HG02763 (cell line): Measurements from ENCODE around the gene SMIM29.
"Not testable (repeated sequence)": the region's sequence is repeated elsewhere in the genome, so short reads cannot be mapped to it uniquely, and the experiment has no call there.

Source experiments
- ATAC-seq: cut with Tn5 transposase; IDR thresholded peaks from one replicate; pipeline ENCODE4 v1.9.1; 2021; ENCODE audit warnings: mild to moderate bottlenecking, moderate library complexity; ENCODE audit not compliant: unreplicated experiment

SMIM29 gene

DNA sequence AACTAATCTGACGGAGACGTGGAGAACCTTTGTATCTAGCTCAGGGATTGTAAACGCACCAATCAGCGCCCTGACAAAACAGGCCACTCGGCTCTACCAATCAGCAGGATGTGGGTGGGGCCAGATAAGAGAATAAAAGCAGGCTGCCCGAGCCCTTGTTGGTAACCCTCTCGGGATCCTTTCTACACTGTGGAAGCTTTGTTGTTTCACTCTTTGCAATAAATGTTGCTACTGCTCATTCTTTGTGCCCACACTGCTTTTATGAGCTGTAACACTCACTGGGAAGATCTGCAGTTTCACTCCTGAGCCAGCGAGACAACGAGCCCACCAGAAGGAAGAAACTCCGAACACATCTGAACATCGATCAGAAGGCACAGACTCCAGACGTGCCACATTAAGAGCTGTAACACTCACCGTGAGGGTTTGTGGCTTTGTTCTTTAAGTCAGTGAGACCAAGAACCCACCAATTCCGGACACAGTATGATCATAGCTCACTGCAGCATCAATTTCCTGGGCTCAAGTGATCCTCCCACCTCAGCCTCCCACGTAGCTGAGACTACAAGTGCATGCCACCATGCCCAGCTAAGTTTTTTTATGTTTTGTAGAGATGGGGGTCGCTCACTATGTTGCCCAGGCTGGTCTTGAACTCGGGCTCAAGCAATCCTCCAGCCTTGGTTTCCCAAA, 21.0 kb upstream of the SMIM29 start:
- not testable (repeated sequence) for ATAC-seq

- ATAC-seq = not testable (repeated sequence)
These were observed 20.3 kb upstream of the SMIM29 start for GRCh38 chr6:34269132-34269531.

DNA sequence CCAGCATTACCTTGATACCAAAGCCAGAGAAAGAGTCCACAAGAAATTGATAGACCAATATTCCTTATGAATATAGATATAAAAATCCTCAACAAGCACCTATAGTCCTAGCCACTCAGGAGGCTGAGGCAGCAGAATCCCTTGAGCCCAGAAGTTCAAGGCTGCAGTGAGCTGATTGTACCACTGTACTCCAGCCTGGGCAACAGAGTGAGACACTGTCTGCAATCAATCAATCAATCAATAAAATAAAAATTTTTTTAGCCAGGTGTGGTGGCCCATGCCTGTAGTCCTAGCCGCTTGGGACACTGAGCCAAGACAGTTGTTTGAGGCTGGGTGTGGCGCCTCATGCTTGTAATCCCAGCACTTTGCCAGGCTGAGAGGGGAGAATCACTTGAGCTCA, 18.9 kb upstream of the SMIM29 start:
- ATAC-seq = no peak

- ATAC-seq = not testable (repeated sequence)
These were observed 14.7 kb upstream of the SMIM29 start for GRCh38 chr6:34263484-34263883.

DNA sequence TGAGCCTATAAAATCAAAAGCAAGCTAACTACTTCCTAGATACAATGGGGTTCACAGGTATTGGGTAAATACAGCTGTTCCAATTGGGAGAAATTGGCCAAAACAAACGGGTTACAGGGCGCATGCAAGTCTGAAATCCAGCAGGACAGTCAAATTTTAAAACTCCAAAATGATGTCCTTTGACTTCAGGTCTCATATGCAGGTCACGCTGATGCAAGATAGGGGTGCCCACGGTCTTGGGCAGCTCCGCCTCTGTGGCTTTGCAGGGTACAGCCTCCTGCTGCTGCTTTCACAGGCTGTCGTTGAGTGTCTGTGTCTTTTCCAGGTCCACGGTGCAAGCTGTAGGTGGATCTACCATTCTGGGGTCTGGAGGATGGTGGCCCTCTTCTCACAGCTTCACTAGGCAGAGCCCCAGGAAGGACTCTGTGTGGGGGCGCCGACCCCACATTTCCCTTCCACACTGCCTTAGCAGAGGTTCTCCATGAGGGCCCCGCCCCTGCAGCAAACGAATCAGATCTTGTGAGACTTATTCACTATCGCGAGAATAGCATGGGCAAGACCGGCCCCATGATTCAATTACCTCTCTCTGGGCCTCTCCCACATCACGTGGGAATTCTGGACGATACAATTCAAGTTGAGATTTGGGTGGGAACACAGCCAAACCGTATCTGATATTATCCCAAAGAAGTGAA, 11.9 kb upstream of the SMIM29 start:
- no peak for ATAC-seq

GRCh38 chr6:34259529-34260069, 10.8 kb upstream of the SMIM29 start:
- no peak for ATAC-seq

GRCh38 chr6:34252395-34252794, 3.6 kb upstream of the SMIM29 start:
- ATAC-seq = not testable (repeated sequence)

GRCh38 chr6:34249469-34250261, 859 bp upstream of the SMIM29 start:
- ATAC-seq = peak; percentile 19

DNA sequence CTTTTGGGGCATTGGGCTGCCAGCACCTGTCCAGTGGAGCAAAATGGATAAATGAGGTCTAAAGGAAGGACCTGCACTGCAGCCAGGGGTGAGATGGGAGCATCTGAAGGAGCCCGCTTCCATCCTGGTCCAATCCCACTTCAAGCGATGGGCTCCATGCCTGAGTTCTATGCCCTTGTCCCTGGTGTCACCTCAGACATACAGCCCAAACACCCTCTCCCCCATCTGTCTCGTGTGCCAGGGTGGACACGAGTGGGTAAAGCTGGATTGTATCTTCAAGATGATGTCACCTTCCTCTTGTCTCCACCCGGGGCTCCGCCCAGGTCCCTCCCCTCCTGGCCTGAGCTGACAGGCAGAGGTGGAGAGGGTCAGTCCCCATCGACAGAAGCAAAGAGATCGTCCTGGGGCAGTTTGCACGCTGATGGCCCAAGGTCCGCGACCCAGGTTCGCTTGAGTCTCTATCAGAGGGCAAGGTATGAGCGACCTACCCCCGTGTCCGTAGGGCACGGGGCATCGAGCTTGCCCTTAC, 544 bp downstream of the SMIM29 start:
- no peak for ATAC-seq

GRCh38 chr6:34247481-34248197, 1.2 kb downstream of the SMIM29 start:
- no peak for ATAC-seq

DNA sequence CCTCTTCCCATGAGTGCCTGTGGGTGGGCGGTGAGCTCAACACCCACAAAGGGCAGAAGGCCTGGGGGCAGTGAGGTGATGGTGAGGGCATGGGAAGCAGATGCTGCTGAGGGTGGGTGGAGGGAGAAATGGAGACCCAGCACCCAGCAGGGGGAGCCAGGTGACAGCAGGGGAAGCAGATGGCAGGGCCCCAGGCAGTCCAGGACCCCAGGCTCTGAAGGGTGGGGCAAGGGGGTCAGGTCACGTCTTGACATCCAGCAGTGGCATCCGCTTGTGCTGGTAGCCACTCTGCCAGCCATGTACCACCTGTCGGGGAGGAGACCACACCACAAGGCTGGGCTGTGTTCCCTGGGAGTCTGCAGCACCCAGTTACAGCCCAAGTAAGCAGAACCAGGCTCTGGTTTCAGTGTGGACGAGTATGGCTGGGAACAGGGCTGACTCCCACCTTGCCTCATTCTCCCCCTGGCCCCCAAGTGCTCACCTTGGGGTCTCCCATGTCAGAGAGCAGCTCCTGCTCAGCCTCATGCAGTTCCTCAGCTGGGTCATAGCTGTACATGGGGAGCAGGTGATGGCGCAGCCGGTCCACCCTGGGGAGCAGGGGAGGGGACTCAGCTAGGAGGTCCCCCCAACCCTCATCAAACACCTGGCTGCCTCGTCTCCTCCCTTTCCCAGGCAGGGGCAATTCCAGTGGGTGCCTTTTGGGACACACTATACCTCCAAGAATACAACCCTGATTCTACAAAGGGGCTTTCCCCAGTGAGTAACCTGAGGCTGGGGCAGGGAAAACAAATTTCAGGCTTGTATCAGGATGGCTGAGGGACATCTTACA, 2.0 kb downstream of the SMIM29 start:
- no peak for ATAC-seq

- ATAC-seq = no peak
These were observed 2.6 kb downstream of the SMIM29 start for GRCh38 chr6:34246249-34246562.

- not testable (repeated sequence) for ATAC-seq
These were observed 3.1 kb downstream of the SMIM29 start for GRCh38 chr6:34245761-34246140.

GRCh38 chr6:34245032-34245760, 3.6 kb downstream of the SMIM29 start:
- ATAC-seq = not testable (repeated sequence)

- no peak for ATAC-seq
These were observed 4.6 kb downstream of the SMIM29 start for GRCh38 chr6:34243901-34244884.

DNA sequence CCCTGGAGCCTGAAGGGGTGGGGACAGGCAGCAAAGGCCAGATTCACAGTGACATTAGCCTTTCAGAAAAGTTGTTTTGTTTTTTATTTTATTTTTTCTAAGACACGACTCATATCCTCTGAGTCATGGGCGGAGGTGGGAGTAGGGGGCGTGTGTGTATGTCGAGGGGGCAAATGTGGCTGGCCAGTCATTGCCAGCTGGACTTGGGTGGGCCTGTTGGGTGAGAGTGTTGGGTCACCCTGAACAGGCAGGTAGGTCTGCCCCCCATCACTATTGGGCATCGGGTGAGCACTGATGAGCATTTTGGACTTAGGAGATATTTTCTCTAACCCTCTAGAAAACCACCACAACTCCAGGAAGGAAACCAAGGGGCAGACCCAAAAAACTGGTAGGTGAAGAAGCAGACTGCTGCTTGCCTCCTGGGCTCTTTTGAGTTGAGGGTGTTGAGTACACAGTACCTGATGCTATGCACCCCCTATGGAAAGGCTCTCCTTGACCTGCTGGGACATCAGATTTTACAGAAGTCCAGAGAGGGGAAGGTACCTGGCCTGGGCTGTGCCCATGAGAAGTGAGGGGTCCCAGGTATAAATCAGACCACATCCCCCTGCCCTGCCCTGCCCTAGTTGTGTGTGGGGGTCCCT, 5.6 kb downstream of the SMIM29 start:
- no peak for ATAC-seq

DNA sequence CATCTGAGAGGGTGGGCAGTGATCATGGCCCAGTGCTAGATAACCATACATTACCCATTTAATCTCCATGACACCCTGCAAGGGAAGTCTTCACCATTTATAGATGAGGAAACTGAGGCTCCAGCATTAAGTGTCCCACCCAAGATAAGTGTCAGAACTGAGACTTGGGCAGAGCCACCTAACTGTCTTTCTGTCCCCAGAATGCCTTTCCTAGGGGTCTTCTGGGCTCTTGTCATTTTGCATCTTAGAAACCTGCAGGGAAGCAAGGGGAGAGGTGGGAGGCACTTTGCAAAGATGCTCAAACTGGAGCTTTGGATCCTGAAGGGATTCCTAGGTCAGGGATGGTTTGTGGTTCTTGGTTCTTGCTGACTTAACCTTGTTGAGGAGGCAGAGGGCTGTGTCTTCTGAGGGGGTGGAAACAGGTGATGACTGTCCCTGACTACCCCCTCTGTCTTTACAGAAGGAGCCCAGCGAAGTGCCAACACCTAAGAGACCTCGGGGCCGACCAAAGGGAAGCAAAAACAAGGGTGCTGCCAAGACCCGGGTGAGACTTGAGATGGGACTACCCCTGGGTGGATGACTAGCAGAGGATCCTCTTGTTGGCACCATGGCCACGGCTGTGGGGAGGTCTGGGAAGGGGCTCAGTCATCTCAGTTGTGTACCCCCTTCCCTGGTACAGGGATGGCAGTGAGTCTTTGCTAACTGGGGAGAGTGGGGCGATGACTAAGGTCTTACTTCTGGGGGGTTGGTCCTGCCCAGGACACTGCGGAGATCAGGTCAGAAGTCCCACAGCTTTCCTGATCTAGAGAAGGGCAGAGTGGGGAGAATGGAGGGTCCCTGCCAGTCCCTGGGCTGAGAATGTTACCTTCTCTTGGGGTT, 6.3 kb downstream of the SMIM29 start:
- no peak for ATAC-seq
